Occipital lobe (tissue), 2 donors: ENCODE data around the gene MOB1A. TPM values are rescaled to one million over a fixed set of nuclear protein-coding genes. Genes with fewer than 3 reads are reported as not detected.

Experiments used
- DNase-seq: peaks from one replicate; lab custom pipeline; 2025; lab: John Stamatoyannopoulos, UW
- total RNA-seq: library from RNA; depleted of rRNA; stranded (reverse); fragments of >200 nt; gene quantifications from one replicate; pipeline ENCODE4 v1.2.3, GENCODE V29; 2014

Gene MOB1A
- total RNA-seq, 1 donor from 2014 or later, result 52.6 TPM

GRCh38 chr2:74104839-74105238 lies 73.8 kb downstream of the MOB1A start:
- no peak for DNase-seq

- DNase-seq, result no peak
Observed at GRCh38 chr2:74103763-74104162, 74.9 kb downstream of the MOB1A start.

Other genes with a start within 250 kb of the MOB1A start
- 20.9 TPM for gene TET3, start 194.0 kb downstream of the MOB1A start, total RNA-seq
- gene BOLA3, start 31.0 kb downstream of the MOB1A start, total RNA-seq, result 24.5 TPM
- 37.0 TPM for gene MTHFD2, start 19.7 kb upstream of the MOB1A start, total RNA-seq
- gene SLC4A5, start 164.5 kb upstream of the MOB1A start, total RNA-seq, result 2.2 TPM
- gene DCTN1, start 201.4 kb upstream of the MOB1A start, total RNA-seq, result 97.2 TPM
- gene C2orf81, start 242.7 kb upstream of the MOB1A start, total RNA-seq, result 0.62 TPM
- 30.7 TPM for gene WDR54, start 242.9 kb upstream of the MOB1A start, total RNA-seq